Measurements from ENCODE around the gene MSX1. TPM values are rescaled to one million over a fixed set of nuclear protein-coding genes. Genes with fewer than 3 reads are reported as not detected.

Gene MSX1
- total RNA-seq, 1 experiment from 2014 or later = not detected

DNA sequence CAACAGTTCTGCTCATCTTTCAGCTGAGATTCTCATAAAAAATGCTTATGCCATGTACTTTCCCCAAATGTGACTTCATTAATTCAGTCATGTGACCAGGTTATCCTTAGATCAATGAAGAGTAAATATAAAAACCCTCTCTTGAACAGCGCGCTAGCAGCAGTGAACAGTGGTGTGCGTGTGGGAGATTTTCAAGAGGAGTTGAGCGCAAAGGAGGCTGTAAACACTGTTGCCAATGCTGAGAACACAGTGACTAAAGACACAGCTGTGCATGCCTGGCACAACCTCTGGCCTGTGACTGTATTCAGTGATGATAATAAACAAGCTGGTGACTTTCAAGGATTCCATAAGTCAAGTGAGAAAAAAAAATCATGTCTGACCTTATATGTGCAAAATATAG is 25.1 kb downstream of the MSX1 start:
- Histone ChIP-seq H3K23me2 (ENCODE audit: insufficient read length, low read depth, low read length, poor library complexity, severe bottlenecking) (no peaks in the 10 kb centered on the region), H4K20me1 (ENCODE audit: control insufficient read depth, insufficient read depth, insufficient read length) (no peaks in the 10 kb centered on the region), H4K91ac (ENCODE audit: insufficient read length, low read depth, low read length) (no peak overlapping the region), H3K14ac (ENCODE audit: insufficient read depth, low read length) (no peak overlapping the region), H3K9me3 (ENCODE audit: control insufficient read depth, low read depth, low read length) (no peaks in the 10 kb centered on the region), H4K8ac (replicated peaks; ENCODE audit: insufficient read length, low read depth, low read length) (no peak overlapping the region), H3K79me2 (ENCODE audit: insufficient read depth, low read length) (no peaks in the 10 kb centered on the region), H3K23ac (ENCODE audit: insufficient read length, low read depth, low read length) (no peak overlapping the region), H2BK12ac (ENCODE audit: insufficient read length, low read depth, low read length) (no peak overlapping the region), H4K5ac (ENCODE audit: insufficient read length, low read depth, low read length) (no peak overlapping the region), H2AFZ (ENCODE audit: low read length) (no peak overlapping the region), H3K27me3 (ENCODE audit: insufficient read depth, low read length) (no peaks in the 10 kb centered on the region), H3K4me2 (ENCODE audit: insufficient read depth, insufficient read length, low read length) (no peak overlapping the region), H3K4ac (ENCODE audit: low read depth, low read length) (no peak overlapping the region), H2BK5ac (ENCODE audit: insufficient read length, low read length) (no peak overlapping the region), H2BK120ac (ENCODE audit: low read depth, low read length, poor library complexity, severe bottlenecking) (no peak overlapping the region), H3K4me1 (ENCODE audit: insufficient read depth, low read length) (no peaks in the 10 kb centered on the region), H3T11ph (ENCODE audit: low read length) (no peak overlapping the region), H3K9ac (ENCODE audit: extremely low read depth, insufficient read length, low read length) (no peak overlapping the region), H3K56ac (ENCODE audit: insufficient read length, low read depth, low read length) (no peak overlapping the region), H3K18ac (ENCODE audit: insufficient read length, low read depth, low read length) (no peak overlapping the region), H2BK15ac (ENCODE audit: low read depth, low read length) (no peak overlapping the region), H3K79me1 (ENCODE audit: insufficient read depth, low read depth, low read length, poor library complexity, severe bottlenecking) (no peaks in the 10 kb centered on the region), H2BK20ac (ENCODE audit: low read depth, low read length, poor library complexity, severe bottlenecking) (no peak overlapping the region), H3K27ac (ENCODE audit: insufficient read length, low read depth, low read length) (no peak overlapping the region), H2AK5ac (ENCODE audit: insufficient read length, low read length) (no peak overlapping the region)
- no peak overlapping the region for H3K27ac Mint-ChIP-seq
- H3K4me1 Mint-ChIP-seq = peaks cover 6 to 7% of the 10 kb centered on the region in 2 experiments; a peak in 2 of 4 replicates
- WGBS (ENCODE audit: extremely low coverage, insufficient read length, low lambda C conversion rate) = no CpG with 5 or more reads among the region's 4 CpGs
- H3K4me3 Mint-ChIP-seq = no peak overlapping the region
- no peaks in the 10 kb centered on the region for H3K36me3 Mint-ChIP-seq (ENCODE audit: insufficient read depth in 1 of 3, low read depth in 3 of 3)
- no peaks in the 10 kb centered on the region for H3K9me3 Mint-ChIP-seq
- H3K27me3 Mint-ChIP-seq (ENCODE audit: low read depth) = peaks cover 84% of the 10 kb centered on the region
- TF ChIP-seq, protein P1, sequence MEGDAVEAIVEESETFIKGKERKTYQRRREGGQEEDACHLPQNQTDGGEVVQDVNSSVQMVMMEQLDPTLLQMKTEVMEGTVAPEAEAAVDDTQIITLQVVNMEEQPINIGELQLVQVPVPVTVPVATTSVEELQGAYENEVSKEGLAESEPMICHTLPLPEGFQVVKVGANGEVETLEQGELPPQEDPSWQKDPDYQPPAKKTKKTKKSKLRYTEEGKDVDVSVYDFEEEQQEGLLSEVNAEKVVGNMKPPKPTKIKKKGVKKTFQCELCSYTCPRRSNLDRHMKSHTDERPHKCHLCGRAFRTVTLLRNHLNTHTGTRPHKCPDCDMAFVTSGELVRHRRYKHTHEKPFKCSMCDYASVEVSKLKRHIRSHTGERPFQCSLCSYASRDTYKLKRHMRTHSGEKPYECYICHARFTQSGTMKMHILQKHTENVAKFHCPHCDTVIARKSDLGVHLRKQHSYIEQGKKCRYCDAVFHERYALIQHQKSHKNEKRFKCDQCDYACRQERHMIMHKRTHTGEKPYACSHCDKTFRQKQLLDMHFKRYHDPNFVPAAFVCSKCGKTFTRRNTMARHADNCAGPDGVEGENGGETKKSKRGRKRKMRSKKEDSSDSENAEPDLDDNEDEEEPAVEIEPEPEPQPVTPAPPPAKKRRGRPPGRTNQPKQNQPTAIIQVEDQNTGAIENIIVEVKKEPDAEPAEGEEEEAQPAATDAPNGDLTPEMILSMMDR (conservative IDR thresholded peaks at IDR 0.05) = no peak
- peak; percentile 6 for DNase-seq

All from H9 (cell line).